Umbilical cord (tissue), 2 donors: ENCODE data around the gene MACF1. TPM values are rescaled to one million over a fixed set of nuclear protein-coding genes. Genes with fewer than 3 reads are reported as not detected.
"Not testable (repeated sequence)": the region's sequence is repeated elsewhere in the genome, so short reads cannot be mapped to it uniquely, and the experiment has no call there.

Experiments
- DNase-seq: peaks from one replicate; pipeline ENCODE4 v3.0.0-alpha.2; 2015; ENCODE audit warnings: low spot score
- total RNA-seq: library from RNA; depleted of rRNA; stranded (reverse); fragments of >200 nt; gene quantifications from one replicate; pipeline ENCODE4 v1.2.3, GENCODE V29; 2014; ENCODE audit warnings: low replicate concordance; ENCODE audit not compliant: insufficient read depth

Gene MACF1
- total RNA-seq, 1 donor from 2014 or later = 584 TPM

- no peak for DNase-seq
Measured at GRCh38 chr1:39452540-39452939, 248.0 kb downstream of the MACF1 start.

GRCh38 chr1:39453603-39454002 lies 249.1 kb downstream of the MACF1 start:
- DNase-seq = no peak

- no peak for DNase-seq
Measured at GRCh38 chr1:39458991-39459390, 254.5 kb downstream of the MACF1 start.

- no peak for DNase-seq
Measured at GRCh38 chr1:39462074-39462473, 257.6 kb downstream of the MACF1 start.

GRCh38 chr1:39466413-39467107 lies 262.1 kb downstream of the MACF1 start:
- DNase-seq = no peak

- DNase-seq = not testable (repeated sequence)
Measured at GRCh38 chr1:39467108-39467720, 262.7 kb downstream of the MACF1 start.

GRCh38 chr1:39469150-39469549 lies 264.7 kb downstream of the MACF1 start:
- no peak for DNase-seq

- no peak for DNase-seq
Measured at GRCh38 chr1:39470040-39470439, 265.5 kb downstream of the MACF1 start.

- no peak for DNase-seq
Measured at GRCh38 chr1:39472826-39473225, 268.3 kb downstream of the MACF1 start.

- DNase-seq = no peak
Measured at GRCh38 chr1:39473324-39473723, 268.8 kb downstream of the MACF1 start.

GRCh38 chr1:39474810-39475209 lies 270.3 kb downstream of the MACF1 start:
- DNase-seq = no peak

GRCh38 chr1:39475551-39475950 lies 271.1 kb downstream of the MACF1 start:
- not testable (repeated sequence) for DNase-seq

- no peak for DNase-seq
Measured at GRCh38 chr1:39478126-39478915, 273.8 kb downstream of the MACF1 start.

GRCh38 chr1:39481289-39481688 lies 276.8 kb downstream of the MACF1 start:
- DNase-seq = no peak

GRCh38 chr1:39483276-39483675 lies 278.8 kb downstream of the MACF1 start:
- no peak for DNase-seq

GRCh38 chr1:39484564-39484963 lies 280.1 kb downstream of the MACF1 start:
- DNase-seq = no peak

- no peak for DNase-seq
Measured at GRCh38 chr1:39485046-39485803, 280.7 kb downstream of the MACF1 start.

GRCh38 chr1:39488012-39488545 lies 283.6 kb downstream of the MACF1 start:
- DNase-seq = no peak

- DNase-seq = no peak
Measured at GRCh38 chr1:39488793-39489566, 284.5 kb downstream of the MACF1 start.

- no peak for DNase-seq
Measured at GRCh38 chr1:39489567-39490239, 285.2 kb downstream of the MACF1 start.
